Ovary (tissue), 9 donors: ENCODE measurements around the gene TAOK3. TPM values are rescaled to one million over a fixed set of nuclear protein-coding genes. Genes with fewer than 3 reads are reported as not detected.
A peak's percentile ranks its signal among the peaks of the same experiment; 100 is the strongest.

Source experiments
- DNase-seq, 5 donors: peaks; one replicate each; pipeline ENCODE4 v3.0.0-alpha.2; 2019 to 2020
- H3K27ac ChIP-seq, 2 donors: fragments of 200-600 bp; one replicate each; pipeline versions ENCODE4 v1.5.1 to v1.8.0; 2019 to 2022
- H3K27me3 ChIP-seq: fragments of 200-600 bp; one replicate; pipeline ENCODE4 v1.8.0; 2022
- H3K36me3 ChIP-seq: fragments of 200-600 bp; sonication (generic); one replicate; pipeline ENCODE4 v1.5.1; 2019
- H3K4me1 ChIP-seq: one replicate; pipeline ENCODE4 v1.8.1; 2013; ENCODE audit warnings: mild to moderate bottlenecking, moderate library complexity; ENCODE audit not compliant: insufficient read depth
- H3K4me3 ChIP-seq: fragments of 200-600 bp; sonication (generic); one replicate; pipeline ENCODE4 v1.5.1; 2017
- H3K9me3 ChIP-seq, 2 donors: fragments of 200-600 bp in 1 of 2; sonication (generic) in 1 of 2; one replicate each; pipeline versions ENCODE4 v1.5.1 to v1.8.1; 2013 to 2019; ENCODE audit warnings: mild to moderate bottlenecking in 1 of 2, moderate library complexity in 1 of 2
- EP300 ChIP-seq: sonication (generic); formaldehyde crosslinking; IDR thresholded peaks from one replicate; pipeline ENCODE4 v1.6.1; 2017; ENCODE audit warnings: antibody characterized with exemption
- POLR2A ChIP-seq: fragments of 450-650 bp; IDR thresholded peaks from one replicate; pipeline ENCODE4 v1.6.1; 2017; ENCODE audit warnings: antibody characterized with exemption, mild to moderate bottlenecking, moderate library complexity
- WGBS, 3 donors: extraction: QIAGEN DNeasy Blood & Tissue Kit in 1 of 3; methylation state at CpG; one replicate each; pipeline versions ENCODE4 v1.1.5 to v1.1.7; 2013 to 2017; 5-methylcytosine and 5-hydroxymethylcytosine counted together
- intact Hi-C, 4 donors: fragments of 100-400 bp; cut with DNase I; formaldehyde crosslinking; loops; one replicate each; pipeline versions ENCODE4 v1.11.0 to v1.15.1; 2022 to 2023
- polyA plus RNA-seq, 2 donors: library from polyadenylated mRNA; stranded (reverse); fragments of 200-250 nt in 1 of 2; fragments of 350-450 nt in 1 of 2; fragmentation: Illumina TruSeq in 1 of 2; extraction: RNeasy Lipid Tissue Mini Kit (QIAGEN cat#74804) in 1 of 2; gene quantifications; one replicate each; pipeline ENCODE4 v1.2.3, GENCODE V29; 2013 to 2014
- total RNA-seq, 7 donors: library from RNA; depleted of rRNA in 2 of 7; stranded (reverse); fragments of >200 nt in 2 of 7; fragmentation: NEBNext Ultra II Directional in 3 of 7; extraction: Animal tissue kit (Norgen Biotek cat#: 25700) in 3 of 7; gene quantifications; one replicate each; pipeline versions ENCODE4 v1.1.0 to v1.2.4, GENCODE V29; 2016 to 2023
- TF ChIP-seq, protein P1 (sequence below), 3 donors: fragments of 450-650 bp in 2 of 3; fragments of 200-600 bp in 1 of 3; IDR thresholded peaks; one replicate each; pipeline versions ENCODE4 v1.5.1 to v1.8.0; 2016 to 2022; ENCODE audit warnings: antibody characterized with exemption in 3 of 3, mild to moderate bottlenecking in 1 of 3
- donor health status: DM: no; HTN: no; CAD: no; lungs with moderate emphysema.
- donor health status: DM: no; HTN: no; CAD: no.
- donor health status: Bipolar disorder and iron deficiency.
- donor health status: DM: yes; HTN: yes; CAD: no.
- donor health status: DM: no; HTN: no; CAD: no.
- donor health status: DM: yes; HTN: yes; CAD: no.

TAOK3 gene
- total and polyA plus RNA-seq, 9 donors: 12.6 to 31.0 (median 23.0) TPM

DNA sequence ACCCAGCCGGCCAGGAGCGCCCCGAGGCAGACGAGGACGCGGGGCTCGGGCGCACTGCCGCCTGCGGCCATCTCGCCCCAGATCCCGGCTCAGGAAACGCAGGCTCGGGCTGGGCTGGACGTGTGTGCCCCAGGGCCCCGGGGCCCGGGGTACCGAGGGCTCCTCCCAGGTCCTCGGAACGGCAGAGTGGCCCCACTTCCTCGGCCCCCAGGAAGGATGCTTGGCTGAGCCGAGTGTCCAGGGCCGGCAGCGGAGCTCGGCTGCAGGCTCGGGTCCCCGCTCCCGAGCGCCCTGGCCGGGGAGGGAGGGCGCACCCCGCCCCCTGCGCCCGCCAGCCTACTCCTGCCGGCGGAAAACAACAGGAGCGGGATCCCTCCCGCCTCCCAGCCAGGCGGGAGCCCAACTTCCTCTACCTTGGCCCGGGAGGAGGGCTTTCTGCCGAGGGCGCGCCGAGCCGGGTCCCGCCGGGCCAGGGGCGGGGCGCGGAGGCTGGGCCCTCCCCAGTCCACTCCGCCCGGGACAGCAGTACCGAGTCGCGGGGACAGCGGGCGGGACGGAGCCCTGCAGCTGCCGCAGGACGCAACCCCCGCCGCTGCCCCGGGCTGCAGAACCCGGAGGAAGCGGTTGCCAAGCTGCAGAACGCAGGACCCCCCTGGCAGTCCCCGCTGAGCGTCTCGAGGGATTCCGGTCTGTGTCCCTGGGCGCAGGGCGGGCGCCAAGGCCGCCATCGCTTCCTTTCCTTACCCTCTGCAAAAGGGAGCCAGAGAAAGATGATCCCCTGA lies 268.9 kb downstream of the TAOK3 start, which contains the start of gene VSIG10:
VSIG10 (minus strand) TSS at position 411 of the 782 bp plus-strand sequence; CDS start at position 71, 340 bp downstream.
- Histone ChIP-seq H3K4me3 (peak within 1 kb of the TSS; percentile 94), H3K27ac (peak within 1 kb of the TSS; percentile 78 to 82), H3K9me3 (no peaks in the 10 kb centered on the region), H3K27me3 (no peaks in the 10 kb centered on the region), H3K4me1 (peaks cover 2% of the 10 kb centered on the region), H3K36me3 (no peaks in the 10 kb centered on the region)
- TF ChIP-seq POLR2A (peak; percentile 8), EP300 (no peak)
- TF ChIP-seq, protein P1, sequence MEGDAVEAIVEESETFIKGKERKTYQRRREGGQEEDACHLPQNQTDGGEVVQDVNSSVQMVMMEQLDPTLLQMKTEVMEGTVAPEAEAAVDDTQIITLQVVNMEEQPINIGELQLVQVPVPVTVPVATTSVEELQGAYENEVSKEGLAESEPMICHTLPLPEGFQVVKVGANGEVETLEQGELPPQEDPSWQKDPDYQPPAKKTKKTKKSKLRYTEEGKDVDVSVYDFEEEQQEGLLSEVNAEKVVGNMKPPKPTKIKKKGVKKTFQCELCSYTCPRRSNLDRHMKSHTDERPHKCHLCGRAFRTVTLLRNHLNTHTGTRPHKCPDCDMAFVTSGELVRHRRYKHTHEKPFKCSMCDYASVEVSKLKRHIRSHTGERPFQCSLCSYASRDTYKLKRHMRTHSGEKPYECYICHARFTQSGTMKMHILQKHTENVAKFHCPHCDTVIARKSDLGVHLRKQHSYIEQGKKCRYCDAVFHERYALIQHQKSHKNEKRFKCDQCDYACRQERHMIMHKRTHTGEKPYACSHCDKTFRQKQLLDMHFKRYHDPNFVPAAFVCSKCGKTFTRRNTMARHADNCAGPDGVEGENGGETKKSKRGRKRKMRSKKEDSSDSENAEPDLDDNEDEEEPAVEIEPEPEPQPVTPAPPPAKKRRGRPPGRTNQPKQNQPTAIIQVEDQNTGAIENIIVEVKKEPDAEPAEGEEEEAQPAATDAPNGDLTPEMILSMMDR (IDR thresholded peaks at IDR 0.05): no peak
- peak; percentile 64 to 80 (median 68) for DNase-seq
- 0 to 1% (median 0%) methylated on average over 26 to 75 of the region's 75 CpGs for WGBS, 3 donors
- intact Hi-C loops: loop anchor here in 1 of 4 donors (5.0 kb wide), 1 partner anchor 41 kb away; the partner anchor contains the start of gene WSB2

DNA sequence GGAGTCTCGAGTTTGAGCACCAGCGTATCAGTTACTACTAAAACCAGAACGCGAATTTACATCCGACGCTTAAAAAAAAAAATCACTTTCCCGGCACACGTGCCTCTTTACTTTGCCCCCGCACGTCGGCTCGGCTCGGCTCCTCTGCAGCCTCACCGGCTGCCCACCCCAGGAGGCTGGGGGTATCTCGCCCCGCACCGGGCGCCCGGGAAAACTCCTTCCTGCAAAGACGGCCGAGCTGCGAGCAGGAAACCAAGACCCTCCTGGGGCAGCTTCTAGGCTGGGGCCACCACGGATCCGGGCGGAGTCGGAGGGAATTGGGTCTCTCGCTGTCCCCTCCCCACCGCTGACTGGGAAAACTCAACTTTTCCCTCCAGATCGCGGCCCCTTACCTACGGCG lies 269.5 kb downstream of the TAOK3 start:
- TF ChIP-seq EP300: no peak
- TF ChIP-seq, protein P1 (IDR thresholded peaks at IDR 0.05): no peak
- TF ChIP-seq POLR2A: no peak
- intact Hi-C loops: loop anchor here in 1 of 4 donors (5.0 kb wide), 1 partner anchor 41 kb away; the partner anchor contains the start of gene WSB2

DNA sequence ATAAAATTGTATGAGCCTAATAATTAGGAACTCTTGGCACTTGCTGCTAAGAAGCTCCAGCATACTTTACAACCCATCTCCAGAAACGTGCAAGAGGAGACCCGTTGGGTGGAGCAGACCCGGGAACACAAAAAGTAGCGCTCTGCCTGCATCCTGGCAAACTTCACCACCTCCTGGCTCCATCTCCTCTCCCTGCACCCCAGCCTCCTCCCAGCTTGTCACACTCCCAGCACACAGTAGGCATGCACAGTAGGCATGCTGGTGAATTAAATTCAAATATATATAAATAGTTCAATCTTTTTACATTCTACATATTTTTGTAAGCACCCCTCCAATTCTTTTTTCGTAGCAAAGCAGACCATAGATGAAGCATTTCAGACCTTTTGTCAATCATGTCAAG lies 270.1 kb downstream of the TAOK3 start:
- Histone ChIP-seq H3K27ac (no peak overlapping the region), H3K4me3 (peak overlapping the region; percentile 94), H3K4me1 (peaks cover 2% of the 10 kb centered on the region), H3K9me3 (no peaks in the 10 kb centered on the region), H3K36me3 (no peaks in the 10 kb centered on the region), H3K27me3 (no peaks in the 10 kb centered on the region)
- no peak for TF ChIP-seq POLR2A
- TF ChIP-seq EP300: no peak
- TF ChIP-seq, protein P1 (IDR thresholded peaks at IDR 0.05): no peak
- DNase-seq: no peak
- intact Hi-C loops: loop anchor here in 1 of 4 donors (5.0 kb wide), 1 partner anchor 40 kb away; the partner anchor contains the start of gene WSB2
- 48 to 54% (median 49%) methylated on average over 5 of the region's 5 CpGs for WGBS, 3 donors

More for the DNA sequence above, 269.5 kb downstream of the TAOK3 start:
- Histone ChIP-seq H3K36me3 (no peaks in the 10 kb centered on the region), H3K4me3 (peak overlapping the region; percentile 94), H3K9me3 (no peaks in the 10 kb centered on the region), H3K27ac (peak overlapping the region; percentile 78 to 82), H3K4me1 (peaks cover 2% of the 10 kb centered on the region), H3K27me3 (no peaks in the 10 kb centered on the region)
- peak in 4 of 5 donors; percentile 37 to 57 (median 46) for DNase-seq
- 0 to 1% (median 0%) methylated on average over 24 to 32 of the region's 32 CpGs for WGBS, 3 donors

DNA sequence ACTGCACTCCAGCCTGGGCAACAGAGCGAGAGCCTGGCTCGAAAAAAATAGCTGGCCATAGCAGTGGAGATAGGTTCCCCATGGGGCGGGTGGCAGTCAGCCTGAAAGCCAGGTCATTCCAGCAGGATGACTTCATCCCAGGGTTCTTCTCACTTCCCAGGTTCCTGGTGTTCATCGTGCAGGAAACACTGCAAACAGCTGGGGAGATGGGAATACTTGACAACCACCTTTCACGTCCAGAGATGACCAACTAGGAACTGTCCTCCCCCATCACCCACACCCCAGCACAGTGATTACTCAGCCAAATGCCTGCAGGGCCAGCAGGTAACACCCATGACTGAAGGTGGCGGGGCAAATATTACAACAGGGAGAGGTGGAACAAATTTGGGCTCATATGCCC lies 270.6 kb downstream of the TAOK3 start:
- Histone ChIP-seq H3K4me3 (no peak overlapping the region), H3K36me3 (no peaks in the 10 kb centered on the region), H3K27me3 (no peaks in the 10 kb centered on the region), H3K27ac (no peak overlapping the region), H3K4me1 (peaks cover 2% of the 10 kb centered on the region), H3K9me3 (no peaks in the 10 kb centered on the region)
- TF ChIP-seq EP300: no peak
- TF ChIP-seq, protein P1 (IDR thresholded peaks at IDR 0.05): no peak
- no peak for TF ChIP-seq POLR2A
- intact Hi-C loops: loop anchor here in 1 of 4 donors (5.0 kb wide), 1 partner anchor 40 kb away; the partner anchor contains the start of gene WSB2
- no peak for DNase-seq
- 90 to 91% (median 90%) methylated on average over 6 of the region's 6 CpGs for WGBS, 3 donors
